ENCODE results near the gene FOXC2.
A peak's percentile ranks its signal among the peaks of the same experiment; 100 is the strongest.

The FOXC2 gene

GRCh38 chr16:86573646-86574508, 7.2 kb downstream of the FOXC2 start:
- no peak for DNase-seq (ENCODE audit: low spot score)

GRCh38 chr16:86574646-86575045, 8.0 kb downstream of the FOXC2 start:
- DNase-seq (ENCODE audit: low spot score) = no peak

- DNase-seq (ENCODE audit: low spot score) = no peak
Measured at GRCh38 chr16:86575095-86575685, 8.6 kb downstream of the FOXC2 start.

GRCh38 chr16:86575754-86576557, 9.3 kb downstream of the FOXC2 start:
- DNase-seq (ENCODE audit: low spot score) = peak; percentile 91

- DNase-seq (ENCODE audit: low spot score) = peak; percentile 46
Measured at GRCh38 chr16:86576591-86577313, 10.1 kb downstream of the FOXC2 start.

- DNase-seq (ENCODE audit: low spot score) = no peak
Measured at GRCh38 chr16:86577314-86577971, 10.8 kb downstream of the FOXC2 start.

- no peak for DNase-seq (ENCODE audit: low spot score)
Measured at GRCh38 chr16:86578061-86578599, 11.5 kb downstream of the FOXC2 start, which contains the start of gene FOXL1. Gene FOXL1, plus strand, starts transcription at chr16:86578549. Its CDS starts 175 bp downstream, at chr16:86578724.

GRCh38 chr16:86578611-86579267, 12.1 kb downstream of the FOXC2 start:
- DNase-seq (ENCODE audit: low spot score) = no peak

- DNase-seq (ENCODE audit: low spot score) = no peak
Measured at GRCh38 chr16:86579268-86580062, 12.8 kb downstream of the FOXC2 start.

- DNase-seq (ENCODE audit: low spot score) = no peak
Measured at GRCh38 chr16:86580063-86580790, 13.6 kb downstream of the FOXC2 start.

- no peak for DNase-seq (ENCODE audit: low spot score)
Measured at GRCh38 chr16:86580791-86581170, 14.2 kb downstream of the FOXC2 start.

GRCh38 chr16:86581458-86581857, 14.8 kb downstream of the FOXC2 start:
- no peak for DNase-seq (ENCODE audit: low spot score)

- no peak for DNase-seq (ENCODE audit: low spot score)
Measured at GRCh38 chr16:86584071-86584685, 17.5 kb downstream of the FOXC2 start.

- no peak for DNase-seq (ENCODE audit: low spot score)
Measured at GRCh38 chr16:86584726-86585721, 18.4 kb downstream of the FOXC2 start.

- DNase-seq (ENCODE audit: low spot score) = no peak
Measured at GRCh38 chr16:86585821-86586611, 19.4 kb downstream of the FOXC2 start.

GRCh38 chr16:86587487-86587886, 20.9 kb downstream of the FOXC2 start:
- DNase-seq (ENCODE audit: low spot score) = no peak
